PFSK-1 (cell line): ENCODE measurements around the gene FAM136A.

ENCODE experiments used
- FOXP2 ChIP-seq: optimal IDR thresholded peaks from 2 replicates; pipeline ENCODE3; 2011; ENCODE audit warnings: borderline replicate concordance, control low read depth, inconsistent platforms; ENCODE audit not compliant: insufficient read depth; ENCODE audit errors: extremely low read length, extremely low read depth
- POLR2AphosphoS5 ChIP-seq: IDR thresholded peaks from 2 replicates; pipeline ENCODE4 v1.6.1; 2012; ENCODE audit warnings: low read depth, mild to moderate bottlenecking, control low read depth, low read length, moderate library complexity
- REST ChIP-seq, 2 experiments: IDR thresholded peaks; 2 replicates each; pipeline versions ENCODE4 v1.6.1 to v1.8.0; 2011 to 2012; ENCODE audit warnings: low read depth in 2 of 2, low read length in 2 of 2, control low read depth in 1 of 2, inconsistent platforms in 1 of 2, mild to moderate bottlenecking in 1 of 2, moderate library complexity in 1 of 2; ENCODE audit not compliant: insufficient read depth in 1 of 2
- SIN3A ChIP-seq: IDR thresholded peaks from 2 replicates; pipeline ENCODE4 v1.6.1; 2012; ENCODE audit warnings: mild to moderate bottlenecking, low read length, moderate library complexity, borderline replicate concordance; ENCODE audit not compliant: insufficient read depth
- TAF1 ChIP-seq: IDR thresholded peaks from 2 replicates; pipeline ENCODE4 v1.6.1; 2012; ENCODE audit warnings: low read length, control low read depth, borderline replicate concordance; ENCODE audit not compliant: insufficient read depth

Gene FAM136A

GRCh38 chr2:70248181-70248847 lies 53.6 kb downstream of the FAM136A start, which contains the start of gene TIA1:
TIA1 (minus strand) TSS chr2:70248628; CDS start chr2:70248430, 198 bp downstream.
- TF ChIP-seq TAF1 (peak; percentile 95), POLR2AphosphoS5 (peak; percentile 97), SIN3A (peak; percentile 23; the same call in 1 of the 2 replicates), REST (IDR thresholded peaks at IDR 0.05; ENCODE audit: insufficient read depth in 1 of 2, low read depth in 2 of 2, low read length in 2 of 2) (peak in 1 of 2 experiments; percentile 66; a peak in 1 of 4 replicates), FOXP2 (peak; percentile 37)

- TF ChIP-seq REST (IDR thresholded peaks at IDR 0.05; ENCODE audit: insufficient read depth in 1 of 2, low read depth in 2 of 2, low read length in 2 of 2) (no peak), TAF1 (no peak), FOXP2 (no peak), SIN3A (no peak), POLR2AphosphoS5 (no peak)
Measured at GRCh38 chr2:70247364-70248180, 54.3 kb downstream of the FAM136A start.
